ENCODE data around the gene ZNF524. TPM values are rescaled to one million over a fixed set of nuclear protein-coding genes. Genes with fewer than 3 reads are reported as not detected.

Gene ZNF524
- total RNA-seq, 3 donors from 2014 or later, result 22.3 to 25.6 (median 25.4) TPM

DNA sequence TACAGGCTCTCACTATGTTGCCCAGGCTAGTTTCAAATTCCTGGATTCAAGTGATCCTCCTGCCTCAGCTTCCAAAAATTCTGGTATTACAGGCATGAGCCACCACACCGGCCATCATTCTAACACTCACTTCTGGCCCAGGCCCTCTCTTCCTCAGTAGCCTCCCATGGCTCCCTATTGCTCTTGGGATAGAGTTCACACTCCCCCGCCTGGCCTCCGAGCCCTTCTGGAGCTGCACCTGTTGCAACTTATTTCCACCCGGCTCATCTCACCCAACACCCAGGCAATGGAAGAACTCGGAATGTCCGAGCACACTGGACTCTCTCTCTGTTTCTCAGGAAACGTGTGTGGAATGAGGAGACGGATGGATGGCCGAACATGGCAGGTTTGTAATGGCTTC, 45.8 kb upstream of the ZNF524 start:
- intact Hi-C loops (cut with DNase I; ENCODE audit: low total_unique reads), result no loop called here
- Histone ChIP-seq H3K4me3 (no peak overlapping the region), H3K27ac (no peak overlapping the region), H3K9me3 (no peaks in the 10 kb centered on the region), H3K4me1 (no peaks in the 10 kb centered on the region), H3K36me3 (no peaks in the 10 kb centered on the region), H3K27me3 (no peaks in the 10 kb centered on the region)
- TF ChIP-seq, protein P1, sequence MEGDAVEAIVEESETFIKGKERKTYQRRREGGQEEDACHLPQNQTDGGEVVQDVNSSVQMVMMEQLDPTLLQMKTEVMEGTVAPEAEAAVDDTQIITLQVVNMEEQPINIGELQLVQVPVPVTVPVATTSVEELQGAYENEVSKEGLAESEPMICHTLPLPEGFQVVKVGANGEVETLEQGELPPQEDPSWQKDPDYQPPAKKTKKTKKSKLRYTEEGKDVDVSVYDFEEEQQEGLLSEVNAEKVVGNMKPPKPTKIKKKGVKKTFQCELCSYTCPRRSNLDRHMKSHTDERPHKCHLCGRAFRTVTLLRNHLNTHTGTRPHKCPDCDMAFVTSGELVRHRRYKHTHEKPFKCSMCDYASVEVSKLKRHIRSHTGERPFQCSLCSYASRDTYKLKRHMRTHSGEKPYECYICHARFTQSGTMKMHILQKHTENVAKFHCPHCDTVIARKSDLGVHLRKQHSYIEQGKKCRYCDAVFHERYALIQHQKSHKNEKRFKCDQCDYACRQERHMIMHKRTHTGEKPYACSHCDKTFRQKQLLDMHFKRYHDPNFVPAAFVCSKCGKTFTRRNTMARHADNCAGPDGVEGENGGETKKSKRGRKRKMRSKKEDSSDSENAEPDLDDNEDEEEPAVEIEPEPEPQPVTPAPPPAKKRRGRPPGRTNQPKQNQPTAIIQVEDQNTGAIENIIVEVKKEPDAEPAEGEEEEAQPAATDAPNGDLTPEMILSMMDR (IDR thresholded peaks at IDR 0.05), result no peak
- TF ChIP-seq POLR2AphosphoS5 (IDR thresholded peaks at IDR 0.05) (no peak), POLR2A (IDR thresholded peaks at IDR 0.05) (no peak)
- DNase-seq (ENCODE audit: low spot score in 2 of 2), result no peak

DNA sequence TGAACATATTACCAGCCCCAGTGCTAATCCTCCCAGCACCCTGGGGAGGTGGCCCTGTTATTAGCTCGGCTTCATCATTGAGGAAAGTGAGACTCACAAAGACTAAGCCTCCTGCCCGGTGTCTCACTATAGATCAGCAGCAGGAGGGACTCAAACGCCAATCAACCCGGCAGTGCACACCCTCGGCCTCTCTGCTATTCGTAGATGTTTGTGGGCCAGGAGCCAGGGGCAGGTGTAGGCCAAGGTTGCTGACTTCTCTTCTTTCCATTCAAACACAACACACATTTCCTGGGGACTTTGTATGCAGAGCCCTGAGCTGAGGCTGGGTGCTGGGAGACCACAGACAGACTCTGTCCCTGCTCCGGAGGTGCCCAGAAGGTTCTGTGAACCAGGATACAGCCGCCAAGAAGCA, 45.3 kb upstream of the ZNF524 start:
- TF ChIP-seq POLR2A (IDR thresholded peaks at IDR 0.05), result no peak
- TF ChIP-seq, protein P1 (IDR thresholded peaks at IDR 0.05), result no peak
- TF ChIP-seq POLR2AphosphoS5 (IDR thresholded peaks at IDR 0.05), result no peak
- intact Hi-C loops (cut with DNase I; ENCODE audit: low total_unique reads), result no loop called here
- no peaks in the 10 kb centered on the region for H3K27me3 ChIP-seq
- H3K27ac ChIP-seq, result no peak overlapping the region
- H3K36me3 ChIP-seq, result no peaks in the 10 kb centered on the region
- H3K9me3 ChIP-seq, result no peaks in the 10 kb centered on the region
- H3K4me3 ChIP-seq, result no peak overlapping the region
- no peak for DNase-seq (ENCODE audit: low spot score in 2 of 2)
- H3K4me1 ChIP-seq, result no peaks in the 10 kb centered on the region

DNA sequence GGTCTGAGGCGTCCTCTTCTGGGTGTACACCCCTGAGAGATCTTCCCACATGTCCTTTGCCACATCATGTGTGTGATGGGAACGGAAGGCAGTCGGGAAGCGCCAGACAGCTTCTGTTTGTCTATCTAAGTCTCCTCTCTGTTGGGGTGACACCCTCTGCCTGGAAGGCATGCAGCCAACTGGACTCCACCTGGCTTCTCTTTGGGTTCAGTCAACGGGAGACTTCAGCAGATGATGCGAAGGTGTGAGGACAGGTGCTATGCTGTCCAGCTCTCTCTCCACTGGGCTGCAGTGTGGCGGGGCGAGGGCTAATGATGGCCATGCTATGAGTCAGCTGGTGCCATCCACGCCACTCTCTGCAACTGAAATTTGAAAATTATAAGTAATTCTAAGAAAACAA, 40.4 kb upstream of the ZNF524 start:
- Histone ChIP-seq H3K36me3 (no peaks in the 10 kb centered on the region), H3K27ac (no peak overlapping the region), H3K4me1 (no peaks in the 10 kb centered on the region), H3K4me3 (no peak overlapping the region), H3K27me3 (peaks cover 0 to 4% of the 10 kb centered on the region in 2 donors), H3K9me3 (no peaks in the 10 kb centered on the region)
- no peak for DNase-seq (ENCODE audit: low spot score in 2 of 2)
- intact Hi-C loops (cut with DNase I; ENCODE audit: low total_unique reads), result no loop called here
- TF ChIP-seq, protein P1 (IDR thresholded peaks at IDR 0.05), result no peak
- no peak for TF ChIP-seq POLR2AphosphoS5 (IDR thresholded peaks at IDR 0.05)
- no peak for TF ChIP-seq POLR2A (IDR thresholded peaks at IDR 0.05)

DNA sequence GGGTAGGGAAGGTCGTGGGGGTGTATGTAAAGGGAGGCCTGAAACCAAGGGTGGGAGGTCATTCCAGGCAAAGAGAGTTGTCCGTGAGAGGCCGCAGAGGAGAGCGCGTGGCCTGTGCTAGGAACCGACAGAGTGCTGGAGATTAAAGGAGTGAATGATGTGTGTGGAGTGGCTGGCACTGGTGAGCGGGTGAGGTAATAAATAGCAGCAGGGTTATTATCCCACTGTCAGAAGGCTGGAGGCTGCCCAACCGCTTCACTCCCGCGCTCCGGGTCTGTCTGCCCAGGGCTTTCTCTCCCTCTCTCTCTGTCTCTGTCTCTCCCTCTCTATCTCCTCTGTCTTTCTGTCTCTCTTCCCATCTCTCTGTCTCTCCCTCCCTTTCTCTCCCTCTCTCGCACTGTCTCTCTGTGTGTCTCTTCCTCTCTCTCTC, 36.8 kb upstream of the ZNF524 start:
- TF ChIP-seq POLR2A (IDR thresholded peaks at IDR 0.05) (no peak), POLR2AphosphoS5 (IDR thresholded peaks at IDR 0.05) (no peak)
- TF ChIP-seq, protein P1 (IDR thresholded peaks at IDR 0.05), result no peak
- H3K9me3 ChIP-seq, result no peaks in the 10 kb centered on the region
- H3K4me1 ChIP-seq, result no peaks in the 10 kb centered on the region
- H3K4me3 ChIP-seq, result no peak overlapping the region
- H3K36me3 ChIP-seq, result no peaks in the 10 kb centered on the region
- H3K27ac ChIP-seq, result no peak overlapping the region
- H3K27me3 ChIP-seq, result peaks cover 0 to 4% of the 10 kb centered on the region in 2 donors
- DNase-seq (ENCODE audit: low spot score in 2 of 2), result no peak
- intact Hi-C loops (cut with DNase I; ENCODE audit: low total_unique reads), result no loop called here

DNA sequence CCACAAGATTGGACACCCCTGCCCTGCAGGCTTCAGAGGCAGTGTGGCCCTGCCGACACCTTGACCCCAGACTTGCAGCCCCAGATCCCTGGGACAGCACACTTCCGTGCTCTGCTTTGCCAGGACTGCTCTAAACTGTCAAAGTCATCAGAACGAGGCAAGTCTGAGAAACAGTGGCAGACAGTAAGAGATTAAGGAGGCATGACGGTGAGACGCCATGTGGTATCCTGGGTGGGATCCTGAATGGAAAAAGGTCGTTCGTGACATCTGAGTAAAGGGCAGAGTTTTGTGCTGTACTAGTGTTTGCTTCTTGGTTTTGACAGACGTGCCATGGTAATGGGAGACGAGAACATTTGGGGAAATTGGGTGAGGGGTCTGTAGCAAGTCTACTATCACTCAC, 33.3 kb upstream of the ZNF524 start:
- Histone ChIP-seq H3K27me3 (peaks cover 0 to 4% of the 10 kb centered on the region in 2 donors), H3K27ac (no peak overlapping the region), H3K4me1 (no peaks in the 10 kb centered on the region), H3K9me3 (no peaks in the 10 kb centered on the region), H3K36me3 (no peaks in the 10 kb centered on the region), H3K4me3 (no peak overlapping the region)
- no peak for DNase-seq (ENCODE audit: low spot score in 2 of 2)
- TF ChIP-seq POLR2A (IDR thresholded peaks at IDR 0.05) (no peak), POLR2AphosphoS5 (IDR thresholded peaks at IDR 0.05) (no peak)
- TF ChIP-seq, protein P1 (IDR thresholded peaks at IDR 0.05), result no peak
- intact Hi-C loops (cut with DNase I; ENCODE audit: low total_unique reads), result no loop called here

Data from breast epithelium (tissue), 4 donors.